GM12801 (cell line): ENCODE results near the gene SGF29.

ENCODE experiments used
- CTCF ChIP-seq: IDR thresholded peaks from one replicate; pipeline ENCODE4 v1.5.1; 2011; ENCODE audit warnings: control low read depth; ENCODE audit not compliant: insufficient read length; ENCODE audit errors: extremely low read depth

The SGF29 gene

DNA sequence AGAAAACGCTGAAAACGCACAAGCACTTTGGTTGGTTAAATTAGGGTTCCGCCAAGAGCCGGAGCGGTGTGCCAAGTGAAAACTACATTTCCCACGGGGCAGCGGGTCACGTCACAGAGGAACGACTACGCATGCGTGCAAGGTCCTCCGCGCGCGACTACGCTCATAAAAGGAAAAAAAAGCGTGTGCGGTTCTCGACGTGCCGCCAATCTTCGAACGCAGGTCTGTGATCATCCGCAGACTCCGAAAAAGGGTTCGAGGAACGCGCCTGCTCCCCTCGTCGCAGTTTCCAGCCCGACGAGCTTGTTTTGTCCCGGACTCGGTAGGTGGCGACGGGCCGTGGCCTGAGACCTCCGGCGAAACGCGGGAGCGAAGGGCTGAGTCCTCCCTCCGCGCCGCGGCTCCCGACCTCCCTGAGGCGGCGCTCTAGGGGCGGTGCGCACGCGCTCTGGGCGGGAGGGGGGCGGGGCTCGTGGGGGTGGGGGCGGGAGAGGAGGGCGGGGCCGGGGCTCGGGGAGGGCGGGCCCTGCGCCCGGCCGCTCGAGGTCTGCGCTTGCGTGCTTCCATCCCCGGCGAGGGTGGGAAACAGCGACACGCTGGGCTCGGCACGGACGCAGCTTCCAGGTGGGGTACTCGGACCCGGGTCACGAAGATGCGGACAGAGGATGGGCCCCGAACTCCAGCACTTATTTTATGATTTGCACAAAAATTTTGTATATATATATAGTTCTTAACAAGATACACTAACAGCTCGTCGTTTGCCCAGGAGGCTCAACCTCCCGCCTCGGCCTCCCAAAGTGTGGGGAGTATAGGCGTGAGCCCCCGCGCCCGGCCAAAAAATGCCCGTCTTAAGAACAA lies at the start of gene SGF29:
Gene SGF29 (plus strand): TSS at position 145 of the 858 bp plus-strand sequence. CDS start 27,150 bp downstream, outside the sequence.
- no peak for TF ChIP-seq CTCF

DNA sequence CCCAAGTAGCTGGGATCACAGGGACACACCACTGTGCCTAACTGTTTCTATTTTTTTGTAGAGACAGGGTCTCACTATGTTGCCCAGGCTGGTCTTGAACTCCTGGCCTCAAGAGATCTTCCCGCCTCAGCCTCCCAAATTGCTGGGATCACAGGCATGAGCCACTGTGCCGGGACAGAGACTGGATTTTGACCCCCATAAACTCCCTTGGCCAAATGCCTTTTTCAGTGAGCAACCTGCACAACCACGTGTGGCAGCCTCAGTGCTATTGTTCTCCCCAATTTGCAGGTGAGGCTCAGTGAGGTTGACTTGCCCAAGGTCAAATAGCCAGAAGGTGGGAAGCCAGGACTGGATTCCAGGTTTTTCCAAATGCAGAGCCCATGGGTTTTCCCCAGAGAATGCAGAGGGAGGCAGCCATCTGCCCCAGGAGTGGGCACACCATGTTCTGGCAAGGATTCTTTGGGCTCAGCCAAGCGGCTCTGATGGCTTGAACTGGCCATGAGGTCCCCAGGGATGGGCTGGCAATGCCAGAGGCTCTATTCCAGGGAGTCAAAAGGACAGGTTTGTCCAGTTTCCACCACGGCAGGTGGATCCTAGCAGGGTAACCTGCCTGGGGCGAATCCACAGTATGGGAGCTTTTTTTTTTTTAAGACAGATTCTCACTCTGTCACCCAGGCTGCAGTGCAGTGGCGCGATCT lies 48.9 kb upstream of the SGF29 start:
- TF ChIP-seq CTCF, result no peak

DNA sequence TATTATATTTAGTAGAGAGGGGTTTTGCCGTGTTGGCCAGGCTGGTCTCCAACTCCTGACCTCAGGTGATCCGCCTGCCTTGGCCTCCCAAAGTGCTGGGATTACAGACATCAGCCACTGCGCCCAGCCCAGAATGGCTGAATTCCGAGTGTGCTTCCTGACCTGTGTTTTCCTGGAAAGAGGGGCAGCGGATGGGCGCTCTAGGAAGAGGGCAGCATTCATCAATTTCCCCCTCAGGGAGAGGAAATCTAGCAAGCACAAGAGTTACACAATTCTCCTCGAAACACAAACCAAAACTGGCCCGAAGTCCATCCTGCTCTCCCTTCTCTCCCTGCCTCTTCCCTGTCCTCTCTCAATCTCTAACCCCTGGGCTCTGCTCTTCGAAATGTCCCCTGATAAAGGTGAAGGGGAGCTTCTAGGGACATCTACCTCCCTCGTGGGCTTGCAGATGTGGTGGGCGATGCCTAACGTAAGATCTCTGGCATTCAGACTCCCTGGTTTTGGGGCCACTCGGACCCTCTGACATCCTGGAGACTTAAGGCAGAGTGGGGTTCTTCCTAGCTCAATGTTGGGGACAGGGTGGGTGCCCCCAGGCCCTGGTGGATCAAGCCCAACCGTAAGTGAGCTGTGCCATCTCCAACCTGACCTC lies 48.1 kb upstream of the SGF29 start:
- no peak for TF ChIP-seq CTCF

GRCh38 chr16:28511031-28511430 lies 42.7 kb upstream of the SGF29 start:
- no peak for TF ChIP-seq CTCF

DNA sequence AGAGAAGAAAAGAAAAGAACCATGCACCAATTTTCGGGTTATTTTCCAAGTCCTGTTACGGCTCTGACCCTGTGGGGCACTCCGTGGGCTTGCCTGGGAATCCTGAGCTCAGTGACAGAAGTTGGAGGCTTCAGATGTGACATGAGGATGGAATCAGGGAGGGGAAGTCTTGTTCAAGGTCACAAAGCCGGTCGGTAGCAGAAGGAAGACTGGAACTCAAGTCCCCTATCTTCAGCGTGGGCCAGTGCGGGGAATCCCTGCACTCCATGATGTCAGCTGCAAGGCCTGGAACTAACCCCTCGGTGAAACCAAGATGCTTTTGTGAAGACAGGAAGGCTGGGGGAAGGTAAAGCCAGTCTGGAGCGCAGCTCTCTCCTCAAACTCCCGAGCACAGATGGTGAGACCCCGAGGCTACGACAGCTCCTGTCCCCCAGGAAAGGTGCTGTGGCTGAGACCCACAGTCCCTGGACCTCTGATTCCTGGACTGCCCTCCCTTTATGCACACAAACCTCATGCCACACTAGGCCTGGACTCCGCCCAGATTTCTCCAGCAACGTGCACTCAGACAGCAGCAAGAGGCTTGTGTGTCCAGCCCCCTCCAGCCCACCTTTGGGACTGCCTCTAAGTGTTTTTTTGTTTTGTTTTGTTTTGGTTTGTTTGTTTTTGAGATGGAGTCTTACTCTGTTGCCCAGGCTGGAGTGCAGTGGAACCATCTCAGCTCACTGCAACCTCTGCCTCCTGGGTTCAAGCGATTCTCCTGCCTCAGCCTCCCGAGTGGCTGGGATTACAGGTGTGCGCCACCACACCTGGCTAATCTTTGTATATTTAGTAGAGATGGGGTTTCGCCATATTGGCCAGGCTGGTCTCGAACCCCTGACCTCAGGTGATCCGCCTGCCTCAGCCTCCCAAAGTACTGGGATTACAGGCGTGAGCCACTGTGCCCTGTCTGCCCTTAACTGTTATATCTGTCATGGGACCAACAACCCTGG lies 41.6 kb upstream of the SGF29 start:
- TF ChIP-seq CTCF, result no peak

- no peak for TF ChIP-seq CTCF
Measured at GRCh38 chr16:28513484-28514181, 40.1 kb upstream of the SGF29 start.
